ENCODE data around the gene PCDH19.
A peak's percentile ranks its signal among the peaks of the same experiment; 100 is the strongest.

Gene PCDH19

GRCh38 chrX:100405424-100405823 lies 4.6 kb downstream of the PCDH19 start:
- DNase-seq, result no peak

DNA sequence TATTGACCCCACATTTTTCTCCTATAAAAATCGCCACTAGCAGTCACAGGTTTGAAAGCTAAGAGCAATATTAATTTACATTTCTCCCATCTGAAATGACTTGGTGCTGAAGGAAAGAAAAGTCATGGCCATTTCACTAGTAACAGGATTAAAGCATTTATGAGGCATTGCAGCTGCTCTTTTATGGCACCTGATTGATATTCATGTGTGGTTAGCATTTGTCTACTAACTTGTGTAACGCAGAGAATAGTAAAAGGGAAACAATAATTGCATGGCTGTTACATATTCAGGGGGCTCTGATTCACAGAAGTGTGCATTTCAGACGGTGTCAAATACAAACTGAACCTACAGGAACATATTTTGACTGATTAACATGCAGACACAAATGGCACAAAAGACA lies 5.2 kb downstream of the PCDH19 start:
- no peak for DNase-seq

DNA sequence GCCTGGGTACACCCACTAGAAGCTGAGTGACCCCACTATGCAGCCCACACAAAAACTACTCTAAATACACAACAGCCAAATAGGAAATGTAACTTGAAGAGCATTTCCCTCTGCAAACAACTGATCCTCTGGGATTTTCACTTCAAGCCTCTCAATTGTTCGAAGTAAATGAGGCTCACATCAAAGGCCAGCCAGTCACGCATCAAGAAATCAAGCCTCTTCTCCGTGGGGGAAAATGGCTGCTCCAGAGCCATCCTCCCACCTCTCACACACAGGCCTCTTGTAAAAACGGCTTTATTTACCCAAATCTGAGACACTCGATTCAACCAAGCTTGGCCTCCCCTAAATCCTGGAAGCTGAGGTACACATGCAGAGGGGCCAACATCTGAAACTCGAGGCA lies 14.3 kb downstream of the PCDH19 start:
- no peak for DNase-seq

GRCh38 chrX:100381619-100382018 lies 28.5 kb downstream of the PCDH19 start:
- DNase-seq, result no peak

GRCh38 chrX:100379388-100379986 lies 30.6 kb downstream of the PCDH19 start:
- DNase-seq, result no peak

- DNase-seq, result no peak
Observed at GRCh38 chrX:100377826-100378225, 32.2 kb downstream of the PCDH19 start.

- no peak for DNase-seq
Observed at GRCh38 chrX:100376576-100376975, 33.5 kb downstream of the PCDH19 start.

DNA sequence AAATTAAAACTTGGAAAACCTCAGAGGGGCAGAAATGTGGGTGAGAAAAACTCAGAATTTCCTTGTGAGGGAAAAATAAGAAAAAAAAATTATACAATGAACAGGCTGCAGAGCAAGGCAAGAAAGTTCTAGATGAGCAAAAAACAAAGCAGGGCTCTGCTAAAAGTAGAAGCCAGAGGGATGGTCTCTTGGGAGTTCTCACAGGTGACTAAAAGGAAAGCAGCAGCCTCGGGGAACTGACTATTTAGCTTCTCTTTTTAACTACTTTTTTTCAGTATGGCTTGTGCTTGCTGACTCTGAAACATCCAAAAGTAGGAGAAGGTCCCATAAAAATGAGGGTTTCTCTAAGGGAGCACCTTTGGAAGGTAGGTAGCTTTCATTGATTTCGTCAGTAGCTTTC lies 36.4 kb downstream of the PCDH19 start:
- DNase-seq, result no peak

GRCh38 chrX:100368167-100368566 lies 41.9 kb downstream of the PCDH19 start:
- peak in 1 of 2 experiments; percentile 18 for DNase-seq

DNA sequence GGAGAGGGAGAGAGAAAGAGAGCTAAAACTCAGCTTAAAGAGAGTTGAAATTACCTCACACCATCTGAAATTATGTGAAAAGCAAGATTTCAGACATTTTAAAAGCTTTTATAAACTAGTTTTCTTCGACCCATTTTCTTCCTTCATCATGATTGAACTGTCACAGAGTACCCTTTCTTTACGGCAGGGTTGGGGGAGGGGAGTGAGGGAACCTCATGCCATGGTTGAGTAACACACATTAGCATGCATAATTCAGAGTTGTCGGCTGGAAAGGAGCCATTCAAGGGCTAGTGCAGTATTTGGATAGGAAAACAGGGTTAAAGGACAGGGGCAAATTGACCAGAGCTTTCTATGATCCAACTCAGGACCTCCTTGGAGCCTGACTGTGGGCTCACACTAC lies 46.2 kb downstream of the PCDH19 start:
- DNase-seq, result no peak

DNA sequence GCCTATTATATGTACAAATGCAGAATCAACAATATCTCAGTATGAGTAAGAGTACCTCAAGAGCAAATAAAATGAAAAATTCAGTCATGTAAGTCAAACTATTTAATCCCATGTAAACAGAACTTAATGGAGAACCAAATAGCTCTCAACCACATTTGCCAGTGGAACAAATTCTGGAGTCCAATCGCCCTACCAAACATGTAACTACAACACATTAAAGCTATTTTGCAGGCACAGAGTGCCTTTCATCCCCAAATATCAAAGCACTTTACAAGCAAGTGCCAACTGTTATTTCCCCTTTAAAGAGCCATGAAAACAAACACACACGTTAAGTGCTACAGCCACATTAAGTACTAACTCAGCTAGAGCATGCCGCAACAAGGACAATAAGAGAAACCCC lies 51.3 kb downstream of the PCDH19 start:
- DNase-seq, result no peak

- DNase-seq, result no peak
Observed at GRCh38 chrX:100356351-100356896, 53.6 kb downstream of the PCDH19 start.

DNA sequence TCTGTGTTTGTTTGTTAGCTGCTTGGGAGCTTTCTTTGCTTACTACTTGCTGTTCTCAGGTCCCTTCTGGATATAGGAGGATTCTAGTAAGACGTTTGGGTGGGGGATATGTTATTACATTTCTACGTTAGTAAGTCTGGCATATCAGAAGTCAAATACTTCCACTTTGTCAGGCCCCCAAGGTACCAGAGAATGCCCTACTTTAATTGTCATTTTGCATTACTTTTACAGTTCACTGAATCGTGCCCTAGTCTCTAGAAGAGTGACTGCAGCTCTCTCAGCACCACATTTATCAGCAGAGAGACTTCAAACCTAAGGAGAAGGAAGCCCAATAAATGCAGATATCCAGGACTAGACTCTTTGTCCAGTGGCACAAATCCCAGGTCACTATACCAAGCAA lies 54.4 kb downstream of the PCDH19 start:
- DNase-seq, result no peak

- DNase-seq, result no peak
Observed at GRCh38 chrX:100353326-100353725, 56.7 kb downstream of the PCDH19 start.

- no peak for DNase-seq
Observed at GRCh38 chrX:100350704-100351489, 59.2 kb downstream of the PCDH19 start.

- no peak for DNase-seq
Observed at GRCh38 chrX:100349391-100349790, 60.7 kb downstream of the PCDH19 start.

DNA sequence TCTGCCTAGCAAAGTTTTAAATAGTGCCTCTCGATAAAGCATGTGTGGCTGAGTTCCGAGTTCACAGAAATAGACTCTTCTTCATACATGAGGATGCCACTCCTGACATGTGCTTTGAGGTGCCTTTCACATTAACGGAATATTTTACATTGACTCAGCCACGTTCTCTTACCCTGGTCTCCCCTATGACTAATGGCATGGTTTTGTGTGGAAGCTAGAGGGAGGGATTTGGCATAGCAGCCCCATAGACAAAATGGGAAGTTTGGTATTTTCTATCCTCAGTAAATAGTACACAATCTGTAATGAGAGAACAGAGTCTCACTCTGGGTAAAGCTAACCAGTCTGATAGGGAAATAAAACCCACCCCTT lies 68.9 kb downstream of the PCDH19 start:
- no peak for DNase-seq

DNA sequence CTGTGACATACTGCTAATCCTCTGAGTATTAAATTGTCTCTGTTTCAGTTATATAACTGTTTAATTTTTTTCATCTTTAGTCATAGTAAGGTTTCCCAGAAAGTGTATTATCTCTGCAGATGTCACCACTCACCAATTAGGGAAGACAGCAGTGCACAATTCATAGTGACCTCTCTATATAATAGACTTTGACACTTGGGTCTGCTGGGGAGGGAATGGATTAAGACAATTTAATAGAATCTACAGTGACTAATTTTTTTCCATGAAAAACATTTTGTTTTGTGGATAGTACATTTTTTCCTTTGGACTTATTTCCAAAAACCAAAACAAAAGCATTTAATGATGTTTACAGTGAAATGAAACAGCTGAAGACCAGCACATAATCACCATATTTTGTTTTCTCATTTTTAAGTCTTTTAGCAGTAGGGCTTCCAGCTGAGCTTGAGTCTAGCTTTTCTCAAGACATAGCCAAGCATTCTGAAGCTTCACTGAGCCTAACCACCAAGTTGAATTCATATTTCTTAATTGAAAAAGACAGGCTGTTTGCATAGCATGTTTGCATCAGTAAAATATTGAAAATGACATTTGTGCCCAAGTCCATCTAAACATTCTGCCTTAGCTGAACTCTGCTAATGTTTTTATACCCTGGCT lies 69.5 kb downstream of the PCDH19 start:
- DNase-seq, result no peak

DNA sequence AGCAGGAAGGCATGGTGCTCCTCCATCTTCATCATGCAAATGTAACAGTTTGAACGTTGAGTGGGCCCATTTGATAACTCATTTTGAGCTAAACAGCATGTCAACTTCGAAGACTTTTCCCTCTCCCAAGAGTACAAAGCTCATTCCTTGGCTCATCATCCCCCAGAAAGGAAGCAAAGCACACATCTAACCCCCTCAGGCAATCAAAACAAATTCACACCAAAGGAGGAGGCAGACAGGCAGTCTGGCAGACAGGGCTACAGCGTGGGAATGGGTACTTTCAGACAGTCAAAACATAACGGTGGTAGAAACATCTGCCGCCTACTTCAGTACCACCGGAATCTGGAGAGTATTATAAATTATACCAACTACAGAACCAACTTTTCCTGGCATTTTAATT lies 81.7 kb downstream of the PCDH19 start:
- no peak for DNase-seq

- DNase-seq, result no peak
Observed at GRCh38 chrX:100319716-100320115, 90.4 kb downstream of the PCDH19 start.

GRCh38 chrX:100316987-100317386 lies 93.1 kb downstream of the PCDH19 start:
- no peak for DNase-seq

DNA sequence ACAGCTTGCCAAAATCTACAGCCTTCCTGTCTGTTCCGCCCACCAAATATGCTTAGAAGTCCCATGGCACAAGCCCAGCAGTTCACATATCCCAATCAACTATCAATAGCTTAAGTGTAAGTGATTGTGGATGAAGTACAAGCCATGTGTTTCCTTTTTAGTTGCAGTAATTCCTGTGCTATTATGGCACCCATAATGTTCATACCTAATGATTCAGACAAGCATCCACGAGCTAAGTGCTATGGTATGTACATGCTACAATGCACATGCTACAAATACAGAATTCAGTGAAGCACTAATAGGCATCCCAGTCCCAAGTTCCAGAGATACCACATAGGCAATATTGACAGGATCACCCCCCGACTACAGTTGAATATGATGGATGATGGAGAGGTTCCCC lies 94.5 kb downstream of the PCDH19 start:
- DNase-seq, result no peak

- no peak for DNase-seq
Observed at GRCh38 chrX:100299559-100299958, 110.5 kb downstream of the PCDH19 start.

- no peak for DNase-seq
Observed at GRCh38 chrX:100297728-100298127, 112.3 kb downstream of the PCDH19 start.
